GM18505 (cell line): ENCODE data around the gene MMP21.

Experiments used
- ATAC-seq: cut with Tn5 transposase; IDR thresholded peaks from one replicate; pipeline ENCODE4 v1.9.1; 2021; ENCODE audit not compliant: unreplicated experiment
- POLR2A ChIP-seq: IDR thresholded peaks from 4 replicates; pipeline ENCODE4 v1.6.1; 2011; ENCODE audit warnings: borderline replicate concordance; ENCODE audit not compliant: insufficient read depth, insufficient read length; ENCODE audit errors: extremely low read depth

Gene MMP21

GRCh38 chr10:125762692-125763648, 12.7 kb downstream of the MMP21 start:
- no peak for ATAC-seq
- no peak for TF ChIP-seq POLR2A

GRCh38 chr10:125761961-125762360, 13.7 kb downstream of the MMP21 start:
- no peak for TF ChIP-seq POLR2A
- ATAC-seq, result no peak

GRCh38 chr10:125757742-125758141, 17.9 kb downstream of the MMP21 start:
- ATAC-seq, result no peak
- TF ChIP-seq POLR2A, result no peak

GRCh38 chr10:125756853-125757487, 18.7 kb downstream of the MMP21 start:
- no peak for ATAC-seq
- no peak for TF ChIP-seq POLR2A

GRCh38 chr10:125756196-125756595, 19.4 kb downstream of the MMP21 start:
- no peak for ATAC-seq
- no peak for TF ChIP-seq POLR2A

DNA sequence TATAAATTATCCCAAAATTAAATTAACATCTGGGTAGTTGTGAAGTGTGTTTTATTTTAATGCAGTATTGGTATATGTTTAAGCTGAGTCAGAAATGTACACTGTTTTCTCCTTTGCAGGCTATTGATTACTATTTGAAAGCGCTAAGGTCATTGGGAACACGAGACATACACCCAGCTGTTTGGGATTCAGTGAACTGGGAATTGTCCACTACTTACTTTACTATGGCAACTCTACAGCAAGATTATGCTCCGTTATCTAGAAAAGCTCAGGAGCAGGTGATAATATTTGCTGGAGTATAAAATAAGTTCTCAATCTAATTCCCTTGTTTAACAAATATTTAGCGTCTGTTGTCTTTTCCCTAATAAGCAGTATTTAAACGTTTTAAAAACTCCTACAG, 28.2 kb downstream of the MMP21 start:
- no peak for ATAC-seq
- no peak for TF ChIP-seq POLR2A

DNA sequence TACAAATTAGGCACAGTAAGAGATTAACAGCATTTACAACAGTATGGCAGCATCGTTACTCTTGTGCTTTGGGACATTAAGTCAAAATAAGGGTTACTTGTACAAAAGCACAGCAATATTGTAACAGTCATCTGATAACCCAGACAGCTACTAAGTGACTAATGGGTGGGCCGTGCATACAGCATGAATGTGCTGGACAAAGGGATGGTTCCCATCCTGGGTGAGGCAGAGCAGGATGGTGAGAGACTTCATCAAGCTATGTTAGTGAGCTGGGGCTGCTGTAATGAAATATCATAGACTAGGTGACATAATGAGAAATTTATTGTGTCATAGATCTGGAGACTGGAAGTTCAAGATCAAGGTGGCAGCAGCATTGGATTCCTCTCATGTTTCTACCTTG, 30.7 kb downstream of the MMP21 start:
- no peak for ATAC-seq
- no peak for TF ChIP-seq POLR2A

- no peak for TF ChIP-seq POLR2A
- ATAC-seq, result no peak
These were observed 33.2 kb downstream of the MMP21 start for GRCh38 chr10:125742465-125742864.

DNA sequence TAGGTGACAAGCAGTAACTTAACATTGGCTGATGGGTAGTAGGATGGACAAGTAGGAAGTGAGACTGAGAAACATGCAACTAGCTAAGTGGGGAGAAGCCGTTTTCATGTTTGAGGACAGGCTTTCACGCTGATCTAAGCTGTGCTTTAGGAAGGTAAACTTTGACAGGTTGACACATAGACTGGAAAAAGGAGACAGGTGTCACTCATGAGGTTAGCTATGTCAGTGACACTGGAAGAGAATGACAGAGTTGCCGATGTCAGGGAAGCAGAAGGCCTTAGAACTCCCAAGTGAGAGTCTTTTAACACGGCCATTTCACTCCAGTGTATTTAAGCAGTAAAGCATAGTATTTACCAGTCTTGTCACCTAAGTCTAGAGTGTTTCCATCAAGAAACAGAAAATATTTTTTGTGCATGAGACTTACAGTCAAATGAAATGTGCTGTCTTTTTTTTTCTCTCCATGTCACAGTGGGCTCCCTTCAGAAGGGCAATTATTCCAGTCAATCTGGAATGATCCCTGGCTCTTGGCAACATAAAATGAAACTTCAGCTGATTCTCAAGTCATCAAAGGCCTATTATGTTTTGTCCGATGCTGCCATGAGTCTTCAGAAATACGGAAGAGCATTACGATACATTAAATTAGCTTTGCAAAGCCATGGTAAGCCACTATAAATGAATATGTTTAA, 35.5 kb downstream of the MMP21 start:
- ATAC-seq, result no peak
- no peak for TF ChIP-seq POLR2A

GRCh38 chr10:125738206-125738605, 37.4 kb downstream of the MMP21 start:
- no peak for ATAC-seq
- TF ChIP-seq POLR2A, result no peak

- no peak for TF ChIP-seq POLR2A
- no peak for ATAC-seq
These were observed 40.8 kb downstream of the MMP21 start for GRCh38 chr10:125734823-125735222.

DNA sequence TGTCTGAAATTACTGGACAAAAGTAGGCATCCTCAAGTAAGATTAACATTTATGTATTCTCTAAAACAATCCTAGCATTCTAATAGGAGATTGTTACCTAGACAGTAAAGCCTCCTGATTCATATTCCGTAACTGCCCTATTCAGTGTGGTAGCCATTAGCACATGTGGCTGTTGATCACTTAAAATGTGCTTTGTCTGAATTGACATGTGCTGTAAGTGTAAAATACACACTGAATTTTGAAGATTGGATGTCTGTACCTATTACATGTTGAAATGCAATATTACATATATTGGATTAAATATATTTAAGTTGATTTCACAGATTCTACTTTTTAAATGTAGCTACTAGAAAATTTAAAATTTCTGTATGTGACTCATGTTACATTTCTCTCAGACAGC, 41.5 kb downstream of the MMP21 start:
- no peak for ATAC-seq
- no peak for TF ChIP-seq POLR2A

DNA sequence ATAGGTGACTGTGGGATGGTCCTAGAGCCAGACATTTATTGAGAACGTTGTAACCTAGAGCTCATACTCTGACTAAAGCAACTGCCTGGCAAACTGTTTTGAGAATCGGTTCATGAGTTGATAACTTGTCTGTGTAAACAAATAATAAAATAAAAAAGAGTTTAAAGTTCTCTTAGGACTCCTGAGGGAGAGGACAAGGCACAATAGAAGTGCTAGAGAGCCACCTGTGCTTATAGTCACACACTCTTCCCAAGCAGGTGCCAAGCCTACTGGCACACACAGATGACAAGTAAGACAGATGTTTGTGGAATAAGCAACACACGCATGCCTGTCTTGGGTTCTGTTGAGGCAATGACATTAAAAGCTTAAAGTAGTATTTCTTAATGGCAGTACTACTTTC, 48.2 kb downstream of the MMP21 start:
- TF ChIP-seq POLR2A, result no peak
- no peak for ATAC-seq
